DMS 273 (cell line): ENCODE data around the gene GRIA1.
A peak's percentile ranks its signal among the peaks of the same experiment; 100 is the strongest.

Source experiments
- DNase-seq: peaks from one replicate; lab custom pipeline; 2025; ENCODE audit not compliant: unreplicated experiment; lab: John Stamatoyannopoulos, UW

Gene GRIA1

DNA sequence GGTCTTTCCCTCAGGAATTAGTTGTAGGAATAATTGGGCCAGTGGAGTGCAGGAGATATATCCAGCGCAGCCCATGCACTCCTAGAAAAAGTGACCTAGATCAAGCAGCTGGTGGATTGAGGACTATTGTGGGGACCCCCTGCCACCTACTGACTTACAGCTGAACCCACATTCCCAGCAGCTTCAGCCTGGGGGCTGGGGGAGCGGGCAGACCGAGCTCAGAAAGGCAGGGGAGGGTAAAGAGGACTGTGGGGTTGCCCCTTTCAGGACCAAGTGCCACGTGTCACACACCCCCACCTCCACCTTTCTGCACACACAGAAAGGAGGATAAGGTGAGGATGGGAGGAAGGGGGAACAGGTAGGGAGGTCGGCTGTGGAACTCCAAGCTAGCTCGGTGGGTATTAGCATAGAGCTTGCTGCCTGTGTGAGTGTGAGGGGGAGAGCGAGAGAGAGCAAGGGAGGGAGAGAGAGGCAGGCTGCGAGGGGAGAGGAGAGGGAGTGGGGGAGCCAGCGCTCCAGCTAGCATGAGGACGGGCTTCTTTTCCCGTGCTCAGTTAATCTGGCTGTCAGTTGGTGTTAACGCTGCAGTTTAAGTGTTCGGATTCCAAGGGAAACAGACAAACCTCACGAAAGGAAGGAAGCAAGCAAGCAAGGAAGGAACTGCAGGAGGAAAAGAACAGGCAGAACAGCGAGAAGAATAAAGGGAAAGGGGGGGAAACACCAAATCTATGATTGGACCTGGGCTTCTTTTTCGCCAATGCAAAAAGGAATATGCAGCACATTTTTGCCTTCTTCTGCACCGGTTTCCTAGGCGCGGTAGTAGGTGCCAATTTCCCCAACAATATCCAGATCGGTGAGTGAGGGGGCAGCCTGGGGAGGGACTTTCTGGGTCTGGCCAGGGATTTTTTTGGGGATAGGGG lies at the start of gene GRIA1:
Gene GRIA1, plus strand, starts transcription at position 553 of the 920 bp plus-strand sequence.
- no peak for DNase-seq

DNA sequence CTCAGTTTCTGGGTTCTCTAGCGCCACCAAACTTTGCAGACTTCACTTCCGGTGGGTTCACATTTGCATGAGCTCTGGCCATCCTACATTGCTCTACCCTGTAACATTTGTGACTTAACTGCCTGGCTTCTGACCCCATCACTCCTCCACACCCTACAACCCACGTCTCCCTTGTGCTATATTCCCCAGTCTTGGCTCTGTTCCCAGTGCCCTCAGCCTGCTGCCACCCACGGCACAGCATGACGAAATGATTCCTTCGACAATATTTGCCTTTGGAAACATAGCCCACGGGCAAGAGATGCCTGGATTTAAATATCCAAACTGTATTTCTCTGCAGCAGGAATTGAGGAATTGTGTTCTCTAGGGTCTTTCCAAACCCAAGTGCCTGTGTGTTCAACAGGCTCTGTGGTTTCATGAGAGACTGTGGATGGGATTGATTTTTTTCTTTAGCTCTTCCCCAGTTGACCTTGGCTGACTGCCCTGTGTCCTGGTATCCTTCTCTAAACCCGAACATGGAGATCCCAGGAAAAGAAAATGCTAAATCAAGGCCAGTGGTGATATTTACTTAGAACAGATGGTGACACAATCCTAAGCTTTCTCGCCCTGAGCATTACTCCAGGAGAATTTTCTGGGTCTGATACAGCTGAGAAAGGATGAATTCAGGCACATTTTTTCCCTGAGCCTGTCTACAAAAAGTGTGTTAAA lies 44.4 kb upstream of the GRIA1 start:
- DNase-seq = peak; percentile 52

DNA sequence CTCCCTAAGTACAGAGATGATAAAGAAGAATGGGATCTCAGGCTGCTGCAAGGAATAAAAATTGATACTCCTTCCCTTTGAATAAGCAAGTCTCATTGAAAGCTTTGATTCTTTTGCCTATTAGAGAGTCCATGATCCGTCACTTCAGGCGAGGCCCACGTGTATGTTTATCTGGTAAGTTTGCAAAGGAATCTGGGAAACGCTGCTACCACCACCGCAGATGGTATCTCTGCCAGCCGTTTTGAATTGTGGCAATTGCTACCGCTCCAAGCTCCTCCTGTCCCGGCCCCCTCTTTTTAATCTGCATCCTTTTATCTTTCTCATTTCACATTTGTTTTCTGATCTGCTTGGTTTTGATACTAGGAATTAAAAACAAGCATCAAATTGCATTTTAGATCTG lies 42.9 kb upstream of the GRIA1 start:
- DNase-seq = no peak

DNA sequence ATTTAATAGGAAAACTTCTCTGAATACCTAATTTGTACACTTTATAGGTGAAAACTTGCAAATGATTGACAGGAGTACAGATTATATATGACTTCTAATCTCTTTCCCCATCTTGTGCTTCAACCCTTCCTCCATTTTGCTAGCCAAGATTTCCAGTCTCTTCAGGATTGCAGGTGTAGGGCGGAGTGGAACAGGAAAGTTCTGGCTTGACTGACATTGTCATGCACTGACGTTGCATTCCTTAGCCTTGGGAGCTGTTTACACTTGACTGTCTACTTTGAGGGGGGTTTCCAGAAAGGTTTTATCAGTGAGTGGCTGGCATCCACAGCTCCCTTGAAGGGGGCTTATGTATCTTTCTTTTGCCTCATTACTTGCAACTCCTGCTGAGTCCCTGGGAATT lies 34.1 kb upstream of the GRIA1 start:
- no peak for DNase-seq

DNA sequence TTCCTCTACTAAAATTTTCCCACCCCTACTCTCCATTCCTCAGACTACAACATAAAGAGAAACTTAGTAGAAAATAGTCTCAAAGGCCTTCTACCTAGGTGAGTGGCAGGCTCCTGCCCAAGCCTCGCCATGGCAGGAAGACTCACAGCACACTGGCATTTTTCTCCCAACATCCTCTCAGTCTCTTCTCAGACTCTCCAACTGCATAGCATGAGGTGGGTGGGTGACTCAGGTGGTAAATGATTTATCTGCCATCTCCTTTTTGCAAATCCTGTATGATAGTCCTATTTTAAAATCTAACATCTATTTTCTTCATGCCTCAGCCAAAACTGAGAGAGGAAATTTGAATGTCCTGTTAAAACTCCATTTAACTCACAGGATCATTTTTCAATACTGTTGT lies 33.5 kb upstream of the GRIA1 start:
- DNase-seq = no peak

DNA sequence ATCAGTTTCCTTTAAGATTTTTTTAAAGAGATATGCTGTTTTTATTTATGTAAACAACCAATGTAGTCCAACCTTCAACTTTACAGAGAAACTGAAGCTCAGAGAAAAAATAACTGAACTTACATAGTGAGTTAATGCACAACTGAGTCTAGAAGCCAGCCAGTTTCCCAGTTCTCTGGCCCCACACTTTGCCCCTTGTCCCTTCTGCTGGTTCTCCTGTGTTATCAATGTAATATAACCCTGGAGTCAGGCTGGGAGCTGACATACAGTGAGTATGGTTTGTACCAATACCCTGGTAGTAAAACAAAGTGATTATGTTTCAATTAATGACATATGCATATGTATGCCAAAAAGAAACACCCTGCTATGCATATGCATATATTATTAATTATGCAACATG lies 32.2 kb upstream of the GRIA1 start:
- no peak for DNase-seq

DNA sequence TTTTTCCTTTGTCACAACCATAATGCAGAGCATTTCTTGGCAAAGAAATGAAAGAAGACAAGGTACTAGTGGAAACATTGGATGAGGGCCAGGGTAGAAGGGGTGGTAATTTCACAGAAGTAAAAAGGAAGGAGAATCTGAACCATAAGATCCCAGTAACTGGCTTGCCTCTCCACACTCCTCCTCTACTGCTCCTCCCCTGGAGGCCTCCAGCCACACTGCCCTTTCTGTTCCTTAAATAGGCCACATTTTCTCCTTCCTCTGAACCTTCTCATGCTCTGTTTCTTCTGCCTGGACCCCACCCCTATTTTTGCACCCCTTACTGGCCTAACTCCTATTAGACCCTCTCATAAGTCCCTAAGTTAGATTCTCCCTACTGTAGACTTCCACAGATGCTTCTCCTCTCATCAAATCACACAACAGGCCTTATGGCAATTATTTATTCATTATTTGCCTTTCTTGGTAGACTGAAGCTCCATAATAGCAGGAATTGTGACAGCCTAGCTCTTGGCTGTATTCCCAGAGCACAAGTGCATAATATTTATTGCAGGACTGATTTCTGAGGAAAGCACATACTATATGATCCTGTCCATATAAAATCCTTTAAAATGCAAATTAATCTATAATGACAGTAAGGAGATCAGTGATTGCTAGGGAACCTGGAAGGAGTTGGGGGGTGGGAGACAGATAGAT lies 31.3 kb upstream of the GRIA1 start:
- no peak for DNase-seq

DNA sequence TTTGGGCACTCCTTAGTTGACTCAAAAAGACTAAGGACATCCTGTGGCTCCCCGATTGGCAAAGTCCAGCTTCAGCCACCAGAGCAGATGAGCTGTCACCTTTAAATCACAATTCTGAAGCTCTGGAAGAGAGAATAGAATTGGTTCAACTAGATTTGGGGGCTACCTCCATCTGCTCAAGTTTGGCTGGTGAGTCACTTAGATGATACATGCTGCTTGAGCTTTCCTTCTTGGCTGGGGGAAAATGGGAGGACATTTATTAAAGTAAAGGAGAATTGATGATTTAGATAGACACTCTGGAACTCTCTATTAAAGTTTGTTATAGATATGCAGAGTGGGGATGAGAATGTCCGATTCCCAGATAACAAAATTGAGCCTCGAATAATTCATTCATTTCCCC lies 30.0 kb upstream of the GRIA1 start:
- no peak for DNase-seq

DNA sequence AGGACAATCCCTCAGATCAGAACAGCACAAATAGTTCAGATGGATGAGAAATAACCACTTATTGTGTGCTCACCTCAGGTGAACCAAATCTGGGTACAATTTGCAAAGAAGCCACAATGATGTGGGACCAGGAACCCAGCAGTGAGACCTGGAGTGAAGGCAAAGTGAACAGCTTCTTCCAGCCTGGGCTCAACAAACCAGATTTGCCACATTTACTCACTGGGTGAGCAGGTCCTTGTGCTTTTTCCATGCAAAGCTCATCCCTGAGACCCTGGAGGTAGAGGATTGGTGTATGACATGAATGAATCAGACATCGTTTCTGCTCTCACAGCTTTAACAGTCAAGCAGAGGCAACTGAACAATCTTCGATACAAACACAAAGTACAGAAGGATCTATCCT lies 29.1 kb upstream of the GRIA1 start:
- no peak for DNase-seq

DNA sequence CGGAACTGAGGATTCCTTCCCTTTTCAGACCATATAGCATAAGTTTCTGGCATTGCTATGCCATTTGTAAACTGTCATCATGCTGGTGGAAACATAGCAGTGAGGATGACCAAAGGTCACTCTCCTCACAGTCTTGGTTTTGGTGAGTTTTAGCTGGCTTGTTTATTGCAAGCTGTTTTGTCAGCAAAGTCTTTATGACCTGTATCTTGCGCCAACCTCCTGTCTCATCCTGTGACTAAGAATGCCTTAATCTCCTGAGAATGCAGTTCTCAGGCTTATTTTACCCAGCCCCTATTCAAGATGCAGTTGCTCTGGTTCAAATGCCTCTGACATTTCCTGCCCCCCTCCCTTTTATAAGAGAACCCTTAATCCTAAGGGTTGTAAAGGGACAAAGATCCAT lies 26.7 kb upstream of the GRIA1 start:
- DNase-seq = no peak

DNA sequence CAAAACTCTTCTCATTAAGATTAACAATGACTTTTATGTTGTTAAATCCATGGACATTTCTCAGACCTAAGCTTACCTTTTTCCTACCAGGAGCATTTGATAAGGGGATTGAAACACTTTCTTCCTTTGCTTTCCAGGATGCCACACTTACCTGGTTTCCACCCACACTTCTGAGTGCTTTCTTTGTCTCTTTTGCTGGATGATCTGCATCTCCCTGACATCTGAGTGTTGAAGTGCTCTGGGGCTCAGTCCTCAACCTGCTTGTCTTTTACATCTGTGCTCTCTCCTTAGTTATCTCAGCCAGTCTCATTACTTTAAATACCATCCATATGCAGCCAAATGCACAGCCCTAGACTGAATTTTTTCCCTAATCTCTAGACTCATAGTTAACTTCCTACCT lies 22.9 kb upstream of the GRIA1 start:
- DNase-seq = no peak

DNA sequence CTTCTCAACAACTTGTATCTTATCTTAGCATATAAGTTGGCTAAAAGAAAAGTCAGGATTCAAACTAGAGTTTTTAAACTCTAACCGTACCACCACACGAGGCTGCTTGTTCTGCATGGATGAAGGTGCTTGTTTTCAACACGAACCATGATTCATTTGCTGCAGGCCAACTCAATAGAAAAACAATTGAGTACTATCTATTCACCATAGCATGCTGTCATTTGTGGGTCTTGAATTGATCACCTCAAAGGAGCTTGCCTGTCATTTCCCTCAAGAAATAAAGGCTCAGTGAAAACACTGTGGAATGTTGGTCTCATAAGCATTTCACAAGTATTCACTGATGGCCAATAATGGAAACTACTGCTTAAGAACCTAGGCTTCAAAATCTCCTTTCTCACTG lies 21.0 kb upstream of the GRIA1 start:
- DNase-seq = no peak

DNA sequence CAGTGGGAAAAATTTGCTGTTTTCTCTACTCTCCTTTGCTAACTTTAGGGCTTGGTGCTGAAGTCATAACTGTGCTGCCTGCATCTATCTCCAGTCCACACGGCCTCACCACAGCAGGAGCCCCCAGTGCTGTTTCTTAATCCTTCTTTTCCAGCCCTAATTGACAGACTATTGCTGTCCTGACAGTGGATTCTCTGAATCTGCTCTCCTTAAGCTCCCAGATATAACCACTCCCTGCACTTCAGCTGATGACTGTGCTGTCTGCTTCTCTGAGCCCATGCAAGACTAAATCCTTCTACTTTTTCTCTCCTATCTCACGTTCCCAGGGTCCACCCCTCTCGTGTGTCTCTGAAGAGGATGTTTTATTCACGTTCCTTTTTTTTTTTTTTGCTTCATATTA lies 19.7 kb upstream of the GRIA1 start:
- no peak for DNase-seq

DNA sequence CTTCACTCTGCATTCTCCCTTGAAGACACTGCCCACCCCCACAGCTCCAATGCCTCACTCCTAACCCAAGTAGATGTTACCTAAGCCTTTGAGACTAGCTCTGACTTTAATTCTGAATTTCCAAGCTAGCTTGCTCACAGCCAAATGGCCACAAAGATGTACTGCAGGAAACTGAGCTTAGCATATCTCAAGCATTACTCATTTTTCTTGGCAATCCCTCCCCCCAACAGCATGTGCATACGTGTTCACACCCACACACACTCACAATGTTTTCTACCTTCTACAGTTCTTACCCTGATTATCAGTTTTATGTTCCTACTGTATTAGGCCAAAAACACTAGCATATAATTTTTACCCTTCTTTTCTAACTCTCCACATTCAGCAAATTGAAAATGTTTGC lies 13.7 kb upstream of the GRIA1 start:
- DNase-seq = peak; percentile 18

DNA sequence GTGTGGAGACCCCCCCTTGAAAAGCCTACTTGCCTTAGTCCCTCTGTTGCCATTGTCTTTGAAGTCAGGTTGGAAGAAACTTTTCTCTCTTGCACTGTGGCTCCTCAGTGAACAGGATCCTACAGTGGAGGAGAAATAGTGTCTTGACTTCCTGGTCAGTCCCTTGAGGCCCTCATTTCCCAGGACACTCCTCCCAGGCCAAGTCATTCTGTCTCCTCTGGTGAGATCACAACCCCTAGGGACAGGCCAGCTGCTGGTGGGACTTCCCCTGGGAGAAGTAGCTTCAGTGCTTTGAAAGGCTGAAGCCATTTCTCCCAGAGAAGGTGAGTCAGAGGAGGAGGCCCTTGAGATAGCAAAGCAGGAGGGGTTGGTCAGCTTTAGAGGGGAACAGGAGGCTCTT lies 10.1 kb upstream of the GRIA1 start:
- DNase-seq = no peak

DNA sequence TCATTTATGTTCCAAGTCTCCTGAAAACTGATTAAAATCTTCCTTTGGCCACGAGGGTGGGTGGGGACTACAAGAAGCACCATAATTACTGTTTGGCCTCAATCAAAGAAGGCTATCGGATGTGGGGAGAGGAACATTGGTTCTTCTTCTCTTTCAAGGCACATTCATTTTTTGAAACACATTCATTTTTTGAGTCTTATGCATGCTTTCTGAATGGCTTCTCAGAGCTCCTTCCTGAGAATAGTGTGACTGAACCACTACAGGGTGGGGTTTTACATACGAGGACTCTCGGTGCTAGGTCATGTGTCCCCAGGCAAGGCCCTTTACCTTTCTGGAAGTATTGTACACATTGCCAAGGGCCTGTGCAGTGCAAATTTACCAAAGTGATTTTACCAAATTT lies 7.0 kb upstream of the GRIA1 start:
- DNase-seq = no peak

DNA sequence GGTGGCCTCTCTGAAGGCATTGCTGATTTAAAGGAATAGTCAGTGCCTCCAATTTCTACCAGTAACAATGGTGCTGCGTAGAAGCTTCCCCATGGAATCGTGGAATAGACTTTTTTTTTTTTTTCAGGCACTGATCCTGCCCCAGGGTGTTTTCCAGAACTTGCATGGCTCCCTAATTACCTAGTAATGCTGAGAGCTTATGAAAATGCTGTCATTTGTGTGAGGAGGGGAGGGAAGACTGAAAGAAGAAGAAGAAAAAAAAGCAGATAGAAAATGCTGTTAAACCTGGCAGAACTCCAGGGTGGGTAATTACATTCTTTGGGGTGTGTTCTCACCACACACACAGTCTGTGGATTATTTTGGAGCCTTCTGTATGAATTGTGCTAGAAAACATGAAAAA lies 4.8 kb upstream of the GRIA1 start:
- no peak for DNase-seq

DNA sequence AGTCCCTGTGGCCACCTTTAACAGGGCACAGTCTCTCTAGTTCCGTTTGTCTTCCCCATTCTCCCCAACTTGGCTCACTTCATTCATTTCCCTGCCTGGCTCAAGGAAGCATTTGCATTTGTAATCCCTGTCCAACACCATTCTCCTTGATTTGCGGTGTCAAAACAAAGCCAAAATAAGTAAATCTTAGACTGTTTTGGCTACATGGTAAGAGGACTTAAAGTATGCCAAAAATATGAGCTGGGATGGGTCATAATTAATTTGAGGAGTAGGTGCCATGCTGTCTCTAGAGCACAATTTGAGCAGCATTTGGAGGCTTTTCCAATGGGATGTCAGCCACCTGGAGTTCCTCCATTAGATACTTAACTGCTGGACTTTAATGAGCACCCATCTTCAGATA lies 3.7 kb upstream of the GRIA1 start:
- no peak for DNase-seq

DNA sequence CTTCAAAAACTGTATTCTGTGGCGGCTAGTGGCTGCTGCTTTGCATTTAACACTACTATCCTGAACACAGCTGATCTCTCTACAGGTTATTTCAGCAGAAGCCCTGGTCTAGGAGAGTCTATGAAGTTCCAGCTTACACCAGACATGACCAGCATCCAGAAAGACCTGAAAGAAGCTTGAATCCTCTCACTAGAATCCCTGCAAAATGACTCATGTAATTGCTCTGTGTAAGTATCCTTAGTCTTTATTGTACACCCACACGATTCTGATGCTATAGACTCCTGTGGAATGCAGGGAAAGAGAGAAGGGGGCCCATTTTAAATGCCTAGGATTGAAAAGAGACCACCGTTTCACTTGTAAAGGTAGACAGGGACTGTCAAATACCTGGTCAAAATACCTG lies 859 bp upstream of the GRIA1 start:
- DNase-seq = no peak

DNA sequence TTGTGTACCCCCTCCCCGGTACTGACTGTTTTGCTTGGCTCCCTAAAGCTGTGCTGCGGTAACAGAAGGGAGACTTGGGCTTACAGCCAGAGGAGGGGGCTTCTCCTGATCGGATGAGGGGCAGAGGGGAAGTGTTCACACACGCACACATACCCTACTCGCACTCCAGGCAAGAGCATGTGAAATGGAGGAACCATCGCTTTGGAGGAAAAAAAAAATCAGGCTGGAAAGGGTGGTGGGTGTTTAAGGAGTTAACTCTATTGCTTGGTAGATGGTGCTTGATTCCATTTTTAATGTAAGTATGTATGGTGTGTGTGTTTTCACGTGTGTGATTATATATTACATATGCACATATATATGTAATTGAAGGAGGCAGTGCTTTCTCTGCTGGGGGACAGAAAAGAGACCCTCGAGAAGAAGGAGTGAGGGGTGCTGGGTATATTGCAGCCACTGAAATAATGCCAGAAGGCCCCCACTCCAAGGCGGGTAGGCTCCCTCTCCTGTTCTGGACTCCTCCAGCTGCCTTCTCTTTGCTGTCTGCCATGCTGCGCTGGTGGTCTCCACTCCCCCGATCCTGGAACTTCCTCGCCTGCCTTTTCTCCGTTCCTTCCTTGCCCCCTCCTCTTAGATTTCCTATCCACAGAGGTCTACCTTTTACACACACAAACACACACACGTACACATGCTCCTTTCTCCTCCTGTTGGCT lies 721 bp downstream of the GRIA1 start:
- DNase-seq = no peak

DNA sequence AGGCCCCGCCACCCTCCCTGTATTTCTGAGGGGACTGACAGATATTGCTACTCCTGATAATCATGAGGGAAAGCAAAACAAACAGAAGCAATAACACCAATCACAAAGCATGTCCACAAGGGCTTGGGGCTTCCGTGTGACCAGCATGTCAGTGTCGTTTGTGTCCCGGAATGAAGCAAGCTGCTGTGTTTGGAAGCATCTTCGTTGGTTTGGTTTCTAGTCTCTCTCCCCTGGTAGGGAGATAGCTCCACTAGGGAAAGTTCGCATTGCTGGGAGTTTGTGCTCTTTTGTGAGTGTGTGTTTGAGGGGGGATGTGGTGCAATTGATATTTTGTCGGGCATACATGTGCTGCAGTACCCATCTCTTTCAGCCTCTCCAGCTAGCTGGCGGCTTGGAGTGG lies 1.4 kb downstream of the GRIA1 start:
- no peak for DNase-seq
